ENCODE measurements around the gene PURB.
A peak's percentile ranks its signal among the peaks of the same experiment; 100 is the strongest.
"Not testable (repeated sequence)": the region's sequence is repeated elsewhere in the genome, so short reads cannot be mapped to it uniquely, and the experiment has no call there.

Gene PURB

GRCh38 chr7:44885394-44886317 is at the start of gene PURB:
PURB (minus strand) TSS chr7:44885530; CDS start chr7:44885348, 182 bp downstream.
- peak within 1 kb of the TSS; percentile 93 for H2AFZ ChIP-seq (ENCODE audit: low read depth, low read length, severe bottlenecking)
- H3K79me2 ChIP-seq (ENCODE audit: insufficient read depth, low read length), result peaks cover 41% of the 10 kb centered on the region
- TF ChIP-seq EZH2phosphoT487 (conservative IDR thresholded peaks at IDR 0.05; ENCODE audit: low read length) (no peak), CTCF (IDR thresholded peaks at IDR 0.05; ENCODE audit: insufficient read depth, low read length, poor library complexity, severe bottlenecking) (no peak)

DNA sequence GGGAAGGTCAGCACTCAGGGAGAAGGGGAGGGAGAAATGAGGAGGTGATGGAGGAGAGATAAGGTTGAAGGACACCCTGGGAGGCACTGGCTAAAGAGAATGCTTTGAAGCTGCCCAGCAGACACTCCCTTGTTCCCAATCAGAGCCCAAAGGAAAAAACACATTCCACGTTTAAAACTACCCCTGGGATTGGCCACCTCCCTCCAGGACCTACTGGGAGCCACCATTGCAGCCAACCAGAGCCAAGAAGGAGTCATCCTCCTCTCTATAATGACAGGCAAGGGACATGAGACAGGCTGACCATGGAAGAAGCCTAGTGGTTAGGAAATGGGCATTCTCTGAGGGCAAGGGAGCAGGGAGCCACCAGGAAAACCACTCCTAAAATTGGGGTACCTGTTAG is 49.7 kb upstream of the PURB start:
- Histone ChIP-seq H3F3A (ENCODE audit: insufficient read depth) (no peaks in the 10 kb centered on the region), H3K27me3 (ENCODE audit: low read length) (no peaks in the 10 kb centered on the region), H3K27ac (ENCODE audit: low read depth, low read length) (no peak overlapping the region), H3K36me3 (ENCODE audit: low read length) (no peaks in the 10 kb centered on the region), H3K4me3 (ENCODE audit: insufficient read depth, low read length, poor library complexity, severe bottlenecking) (no peak overlapping the region), H3K9me3 (ENCODE audit: insufficient read depth, low read length) (no peaks in the 10 kb centered on the region), H3K9ac (ENCODE audit: low read length) (no peak overlapping the region), H4K20me1 (ENCODE audit: low read depth, low read length) (no peaks in the 10 kb centered on the region), H3K9me2 (replicated peaks; ENCODE audit: insufficient read depth, low read length) (no peaks in the 10 kb centered on the region), H3K4me2 (ENCODE audit: low read depth, low read length, poor library complexity, severe bottlenecking) (no peak overlapping the region), H2AFZ (ENCODE audit: low read depth, low read length, severe bottlenecking) (no peak overlapping the region), H3K79me2 (ENCODE audit: insufficient read depth, low read length) (no peaks in the 10 kb centered on the region)
- TF ChIP-seq EZH2phosphoT487 (conservative IDR thresholded peaks at IDR 0.05; ENCODE audit: low read length), result no peak
- TF ChIP-seq CTCF (IDR thresholded peaks at IDR 0.05; ENCODE audit: insufficient read depth, low read length, poor library complexity, severe bottlenecking), result no peak

More at GRCh38 chr7:44885394-44886317, at the start of gene PURB:
- Histone ChIP-seq H3K36me3 (ENCODE audit: low read length) (peaks cover 24% of the 10 kb centered on the region), H3K9me2 (replicated peaks; ENCODE audit: insufficient read depth, low read length) (no peaks in the 10 kb centered on the region), H3K4me3 (ENCODE audit: insufficient read depth, low read length, poor library complexity, severe bottlenecking) (peak within 1 kb of the TSS; percentile 90), H3F3A (ENCODE audit: insufficient read depth) (peaks cover 31% of the 10 kb centered on the region), H3K9ac (ENCODE audit: low read length) (peak within 1 kb of the TSS; percentile 93), H3K27ac (ENCODE audit: low read depth, low read length) (peak within 1 kb of the TSS; percentile 83), H3K9me3 (ENCODE audit: insufficient read depth, low read length) (peaks cover 5% of the 10 kb centered on the region; the same call in 1 of the 2 replicates), H3K4me2 (ENCODE audit: low read depth, low read length, poor library complexity, severe bottlenecking) (peak within 1 kb of the TSS; percentile 81), H4K20me1 (ENCODE audit: low read depth, low read length) (peaks cover 21% of the 10 kb centered on the region), H3K27me3 (ENCODE audit: low read length) (no peaks in the 10 kb centered on the region)

DNA sequence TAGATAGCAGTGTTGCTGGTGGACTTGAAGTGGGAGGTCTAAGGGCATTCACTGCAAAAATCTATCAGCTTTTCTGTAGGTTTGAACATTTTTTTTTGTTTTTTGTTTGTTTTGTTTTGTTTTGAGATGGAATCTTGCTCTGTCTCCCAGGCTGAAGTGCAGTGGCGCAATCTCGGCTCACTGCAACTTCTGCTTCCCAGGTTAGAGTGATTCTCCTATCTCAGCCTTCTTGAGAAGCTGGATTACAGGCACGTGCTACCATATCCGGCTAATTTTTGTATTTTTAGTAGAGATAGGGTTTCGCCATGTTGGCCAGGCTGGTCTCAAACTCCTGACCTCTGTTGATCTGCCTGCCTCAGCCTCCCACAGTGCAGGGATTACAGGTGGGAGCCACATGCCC is 49.2 kb upstream of the PURB start:
- not testable (repeated sequence) for H3K9me2 ChIP-seq (replicated peaks; ENCODE audit: insufficient read depth, low read length); H3K36me3 ChIP-seq (ENCODE audit: low read length); H2AFZ ChIP-seq (ENCODE audit: low read depth, low read length, severe bottlenecking); H4K20me1 ChIP-seq (ENCODE audit: low read depth, low read length); H3K79me2 ChIP-seq (ENCODE audit: insufficient read depth, low read length); H3K9me3 ChIP-seq (ENCODE audit: insufficient read depth, low read length); H3K27me3 ChIP-seq (ENCODE audit: low read length); H3K27ac ChIP-seq (ENCODE audit: low read depth, low read length); H3K4me3 ChIP-seq (ENCODE audit: insufficient read depth, low read length, poor library complexity, severe bottlenecking); H3K9ac ChIP-seq (ENCODE audit: low read length); H3K4me2 ChIP-seq (ENCODE audit: low read depth, low read length, poor library complexity, severe bottlenecking); H3F3A ChIP-seq (ENCODE audit: insufficient read depth)

DNA sequence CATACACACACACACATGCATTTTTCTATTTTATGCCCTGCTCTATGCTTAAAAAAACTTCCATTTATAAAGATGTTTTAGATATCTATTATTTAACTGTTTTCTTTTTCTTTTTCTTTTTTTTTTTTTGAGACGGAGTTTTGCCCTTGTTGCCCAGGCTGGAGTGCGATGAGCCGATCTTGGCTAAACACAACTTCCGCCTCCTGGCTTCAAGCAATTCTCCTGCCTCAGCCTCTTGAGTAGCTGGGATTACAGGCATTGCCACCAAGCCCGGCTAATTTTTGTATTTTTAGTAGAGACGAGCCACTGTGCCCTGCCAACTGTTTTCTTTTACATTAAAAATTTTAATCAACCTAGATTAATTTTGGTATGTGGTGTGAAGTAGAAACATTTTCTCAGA is 45.6 kb upstream of the PURB start:
- Histone ChIP-seq H3K9me2 (replicated peaks; ENCODE audit: insufficient read depth, low read length) (no peaks in the 10 kb centered on the region), H3F3A (ENCODE audit: insufficient read depth) (no peaks in the 10 kb centered on the region), H3K79me2 (ENCODE audit: insufficient read depth, low read length) (no peaks in the 10 kb centered on the region), H3K4me2 (ENCODE audit: low read depth, low read length, poor library complexity, severe bottlenecking) (no peak overlapping the region), H3K36me3 (ENCODE audit: low read length) (no peaks in the 10 kb centered on the region), H3K27ac (ENCODE audit: low read depth, low read length) (no peak overlapping the region), H2AFZ (ENCODE audit: low read depth, low read length, severe bottlenecking) (no peak overlapping the region), H4K20me1 (ENCODE audit: low read depth, low read length) (no peaks in the 10 kb centered on the region), H3K9me3 (ENCODE audit: insufficient read depth, low read length) (no peaks in the 10 kb centered on the region), H3K4me3 (ENCODE audit: insufficient read depth, low read length, poor library complexity, severe bottlenecking) (no peak overlapping the region), H3K9ac (ENCODE audit: low read length) (no peak overlapping the region), H3K27me3 (ENCODE audit: low read length) (no peaks in the 10 kb centered on the region)
- TF ChIP-seq EZH2phosphoT487 (conservative IDR thresholded peaks at IDR 0.05; ENCODE audit: low read length) (no peak), CTCF (IDR thresholded peaks at IDR 0.05; ENCODE audit: insufficient read depth, low read length, poor library complexity, severe bottlenecking) (no peak)
